ENCODE results near the gene ERGIC1.

The ERGIC1 gene

GRCh38 chr5:172925336-172925948, 91.4 kb downstream of the ERGIC1 start:
- peak in 1 of 4 experiments; percentile 35 for DNase-seq

GRCh38 chr5:172926008-172926523, 92.0 kb downstream of the ERGIC1 start:
- no peak for DNase-seq

- peak in 1 of 4 experiments; percentile 26 for DNase-seq
Observed at GRCh38 chr5:172926796-172927195, 92.7 kb downstream of the ERGIC1 start.

DNA sequence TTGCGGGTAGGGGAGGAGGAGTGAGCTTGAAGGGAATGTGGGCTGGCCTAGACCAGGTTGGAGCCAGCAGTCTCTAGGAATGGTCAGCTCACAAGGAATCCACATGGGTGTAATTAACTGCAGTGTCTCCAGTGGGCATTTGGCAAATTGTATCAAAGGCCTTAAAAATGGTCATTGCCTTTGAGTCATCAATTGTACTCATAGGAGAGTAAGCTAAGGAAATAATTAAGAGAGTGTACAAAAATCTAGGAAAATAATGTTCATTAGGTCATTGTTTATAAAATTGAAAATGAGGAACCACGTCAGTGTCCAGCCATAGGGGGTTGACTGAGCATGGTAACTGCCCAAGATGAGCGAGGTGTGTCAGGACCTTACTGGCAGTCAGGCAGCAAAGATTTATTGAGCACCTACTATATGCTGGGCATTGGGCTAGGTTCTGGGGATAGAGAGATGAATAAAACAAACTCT, 95.4 kb downstream of the ERGIC1 start:
- no peak for DNase-seq

- no peak for DNase-seq
Observed at GRCh38 chr5:172931001-172931536, 97.0 kb downstream of the ERGIC1 start.

DNA sequence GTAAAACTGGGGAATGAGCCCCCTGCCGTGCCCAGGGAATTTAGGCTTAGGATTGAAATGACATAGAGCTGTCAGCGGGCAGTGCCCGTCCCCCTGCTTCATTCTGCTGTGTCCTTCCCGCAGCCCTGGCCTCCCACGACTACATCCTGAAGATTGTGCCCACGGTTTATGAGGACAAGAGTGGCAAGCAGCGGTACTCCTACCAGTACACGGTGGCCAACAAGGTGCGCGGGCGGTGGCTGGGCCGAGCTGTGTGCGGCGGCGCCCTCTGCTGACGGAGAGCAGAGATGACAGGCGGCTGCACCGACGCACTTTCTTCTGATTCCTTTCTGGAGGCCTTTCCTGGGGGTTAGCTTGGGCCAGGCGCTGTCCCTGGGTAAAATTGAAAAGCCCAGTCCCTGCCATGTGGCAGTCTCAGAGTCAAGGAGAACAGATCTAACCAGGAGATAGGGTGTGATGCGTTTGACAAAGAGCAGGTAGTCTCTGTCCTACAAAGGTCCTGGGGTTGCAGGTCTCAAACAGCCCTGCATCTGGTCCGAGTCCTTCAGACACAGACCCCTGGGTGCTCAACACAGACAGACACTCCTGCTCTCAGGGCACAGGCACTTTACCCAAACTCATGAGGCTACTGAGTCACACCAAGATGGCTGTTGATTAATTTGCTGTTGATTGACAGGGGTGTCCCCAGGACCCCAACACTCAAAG, 98.4 kb downstream of the ERGIC1 start:
- peak; percentile 77 to 88 (median 83) for DNase-seq

- no peak for DNase-seq
Observed at GRCh38 chr5:172933238-172933637, 99.2 kb downstream of the ERGIC1 start.

DNA sequence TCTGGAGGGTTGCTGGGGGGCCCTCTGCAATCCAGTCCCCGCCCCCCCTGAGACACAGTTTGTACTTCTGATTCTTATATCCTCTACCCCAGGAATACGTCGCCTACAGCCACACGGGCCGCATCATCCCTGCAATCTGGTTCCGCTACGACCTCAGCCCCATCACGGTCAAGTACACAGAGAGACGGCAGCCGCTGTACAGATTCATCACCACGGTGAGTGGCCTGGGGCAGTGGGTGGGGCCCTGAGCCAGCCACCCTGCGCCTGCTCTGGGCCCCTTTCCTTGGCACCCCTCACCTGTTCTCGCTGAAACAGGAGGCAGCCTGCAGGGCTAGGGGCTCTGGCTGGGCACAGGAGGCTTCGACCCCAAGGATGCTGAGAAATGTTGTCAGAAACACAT, 101.0 kb downstream of the ERGIC1 start:
- DNase-seq = no peak

DNA sequence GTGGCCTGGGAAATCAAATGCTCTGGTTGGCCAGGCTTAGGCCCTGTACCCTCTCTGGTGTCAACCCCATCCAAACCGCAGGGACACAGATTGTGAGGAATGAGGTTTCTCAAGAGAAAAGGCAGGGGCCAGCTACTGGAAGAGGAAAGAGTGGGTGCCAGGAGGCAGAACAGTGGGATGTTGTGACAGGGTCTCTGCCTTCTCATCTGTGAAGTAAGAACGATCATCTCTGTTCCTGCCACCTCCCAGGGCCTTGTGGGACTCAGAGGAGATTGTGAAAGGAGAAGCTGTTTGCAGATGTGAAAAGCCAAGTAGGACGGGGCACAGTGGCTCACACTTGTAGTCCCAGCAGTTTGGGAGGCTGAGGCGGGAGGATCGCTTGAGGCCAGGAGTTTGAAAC, 102.3 kb downstream of the ERGIC1 start:
- peak in 2 of 4 experiments; percentile 41 to 56 for DNase-seq

DNA sequence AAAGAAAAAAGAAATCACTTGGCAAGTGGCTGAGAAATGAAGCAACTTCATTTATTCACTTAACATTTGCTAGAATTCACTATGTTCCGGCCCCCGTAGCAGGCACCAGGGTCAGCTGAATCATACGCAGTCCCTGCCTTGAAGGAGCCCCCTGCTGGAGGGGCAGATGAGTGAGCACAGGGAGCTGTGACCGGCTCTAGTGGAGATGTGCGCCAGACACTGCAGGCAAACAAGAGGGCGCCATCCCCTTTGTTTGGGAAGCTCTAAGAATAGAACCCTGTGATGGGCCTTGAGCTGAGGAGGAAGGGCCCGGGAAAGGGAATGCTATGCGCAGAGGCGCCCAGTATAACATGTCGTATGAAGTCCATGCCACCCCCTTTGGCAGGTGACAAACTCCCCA, 105.0 kb downstream of the ERGIC1 start:
- DNase-seq = peak; percentile 21 to 55 (median 42)

- no peak for DNase-seq
Observed at GRCh38 chr5:172939611-172940267, 105.7 kb downstream of the ERGIC1 start.

DNA sequence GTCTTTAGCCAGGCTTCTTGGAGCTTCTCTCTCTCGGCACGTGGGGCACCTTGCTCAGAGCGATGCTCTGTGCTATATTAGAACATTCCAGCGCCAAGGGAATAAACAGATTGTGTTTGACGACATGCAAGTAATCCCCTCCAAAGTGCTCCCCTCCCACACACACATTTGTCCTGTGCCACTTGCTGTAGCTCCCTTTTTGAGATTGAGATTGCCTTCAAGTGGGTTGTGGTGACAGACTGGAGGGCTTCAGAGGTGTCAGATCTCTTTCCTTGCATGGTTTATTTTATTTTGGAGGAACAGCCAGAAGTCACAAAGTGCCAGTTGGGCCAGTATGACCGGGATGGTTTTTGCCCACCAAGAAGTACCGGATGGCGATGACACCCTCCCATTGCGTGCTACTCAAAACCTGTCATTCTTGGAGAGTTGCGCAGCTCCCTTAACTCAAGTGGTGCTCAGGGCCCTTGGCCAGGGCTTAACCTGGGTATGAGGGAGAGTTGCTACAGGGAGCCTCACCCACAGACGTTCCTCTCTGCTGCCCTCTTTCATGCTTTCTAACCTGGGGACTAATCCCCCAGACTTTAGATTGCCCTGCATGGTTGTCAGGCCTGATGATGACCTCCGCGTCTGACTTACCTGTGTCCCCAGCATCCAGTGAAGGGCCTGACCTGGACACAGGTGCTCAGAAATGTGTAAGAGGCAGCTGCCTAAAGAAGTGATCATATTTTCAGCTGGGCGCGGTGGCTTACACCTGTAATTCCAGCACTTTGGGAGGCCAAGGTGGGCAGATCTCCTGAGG, 106.4 kb downstream of the ERGIC1 start:
- DNase-seq = no peak

DNA sequence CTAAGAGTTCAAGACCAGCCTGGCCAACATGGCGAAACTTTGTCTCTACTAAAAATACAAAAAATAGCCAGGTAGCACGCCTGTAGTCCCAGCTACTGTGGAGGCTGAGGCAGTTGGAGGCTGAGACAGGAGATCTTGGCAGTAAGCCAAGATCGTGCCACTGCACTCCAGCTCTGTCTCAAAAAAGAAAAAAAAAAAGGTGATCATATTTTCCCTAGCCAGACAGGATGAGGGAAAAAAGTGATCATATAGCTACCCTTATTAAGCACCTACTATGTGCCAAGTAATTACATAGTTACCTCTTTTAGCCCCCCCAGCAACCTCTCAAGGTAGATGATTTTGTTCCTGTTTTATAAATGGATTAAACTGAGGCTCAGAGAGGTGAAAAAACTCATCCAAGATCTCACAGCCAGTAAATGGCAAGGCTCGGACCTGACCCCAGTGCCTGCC, 107.0 kb downstream of the ERGIC1 start:
- no peak for DNase-seq

- no peak for DNase-seq
Observed at GRCh38 chr5:172942556-172942955, 108.5 kb downstream of the ERGIC1 start.

- DNase-seq = peak; percentile 57 to 77 (median 70)
Observed at GRCh38 chr5:172943283-172943841, 109.3 kb downstream of the ERGIC1 start.

DNA sequence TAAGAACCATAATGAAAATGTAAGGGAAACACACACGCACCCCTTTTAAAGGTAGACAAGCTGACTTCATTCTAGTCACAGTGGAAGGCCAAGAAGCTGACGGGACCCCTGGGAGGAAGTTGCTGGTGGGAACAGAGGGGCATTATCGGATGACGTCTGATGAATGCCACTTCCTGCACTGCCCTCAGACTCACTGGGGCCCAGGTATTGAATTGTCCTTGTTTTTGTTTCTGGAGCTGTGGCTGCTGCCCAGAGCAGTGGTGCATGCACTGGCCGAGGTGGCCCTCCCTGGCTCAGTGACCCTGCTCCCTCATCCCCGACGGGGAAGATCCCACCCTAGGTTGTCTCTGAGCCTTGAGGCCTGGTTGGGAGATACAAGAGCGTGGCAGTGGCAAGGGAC, 109.9 kb downstream of the ERGIC1 start:
- DNase-seq = no peak

GRCh38 chr5:172944741-172945140, 110.7 kb downstream of the ERGIC1 start:
- no peak for DNase-seq

DNA sequence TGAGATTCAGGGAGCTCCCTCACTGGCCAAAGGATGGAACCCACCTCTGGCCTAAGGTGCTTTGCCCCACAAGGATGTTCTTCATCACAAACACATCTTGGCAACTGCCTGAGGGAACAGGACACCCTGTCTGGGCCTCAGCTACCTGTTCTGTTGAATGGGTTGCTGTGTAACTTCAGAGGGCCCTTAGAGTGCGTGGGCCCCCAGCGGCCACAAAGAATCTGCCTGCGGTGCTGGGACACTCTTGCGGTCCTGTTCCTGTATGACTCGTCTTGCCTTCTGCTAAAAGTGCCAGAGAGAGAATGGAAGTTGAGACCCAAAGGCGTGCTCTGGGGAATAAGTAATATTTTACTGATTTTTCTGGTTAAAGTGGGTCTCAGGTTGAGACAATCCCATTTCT, 111.1 kb downstream of the ERGIC1 start:
- no peak for DNase-seq

DNA sequence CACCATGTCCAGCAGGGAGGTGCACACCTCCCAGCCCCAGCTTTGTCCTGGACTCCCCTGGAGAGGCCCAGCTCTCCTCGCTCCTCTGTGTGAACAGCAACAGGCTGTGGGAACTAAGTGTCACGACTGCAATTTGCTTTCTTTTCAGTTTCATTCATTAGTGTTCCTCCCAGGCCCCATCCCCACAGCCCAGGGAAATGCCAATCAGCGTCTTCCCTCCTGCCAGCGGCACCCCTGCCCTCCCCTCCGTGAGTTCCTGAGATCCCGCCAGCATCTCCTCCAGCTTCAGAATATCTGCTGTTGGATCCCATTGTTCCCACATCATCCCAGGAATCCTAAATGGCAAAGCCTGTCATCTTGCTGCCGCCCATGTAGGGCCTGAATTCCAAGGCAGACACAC, 112.1 kb downstream of the ERGIC1 start:
- no peak for DNase-seq

DNA sequence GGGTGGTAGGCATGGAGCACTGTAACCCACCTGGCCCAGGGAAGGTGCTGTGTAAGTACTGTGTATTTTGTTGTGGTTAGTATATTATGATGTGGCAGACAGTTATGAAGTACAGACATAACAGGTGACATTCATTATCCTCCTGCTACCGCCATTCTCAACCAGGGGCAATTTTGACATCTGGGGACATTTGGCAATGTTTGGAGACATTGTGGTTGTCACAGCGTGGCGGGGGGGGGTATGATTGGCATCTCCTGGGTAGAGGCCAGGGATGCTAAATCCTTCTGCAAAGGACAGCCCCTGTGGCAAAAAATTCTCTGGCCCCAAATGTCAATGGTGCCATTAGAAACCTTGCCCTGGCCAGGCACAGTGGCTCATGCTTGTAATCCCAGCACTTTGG, 115.4 kb downstream of the ERGIC1 start:
- no peak for DNase-seq

DNA sequence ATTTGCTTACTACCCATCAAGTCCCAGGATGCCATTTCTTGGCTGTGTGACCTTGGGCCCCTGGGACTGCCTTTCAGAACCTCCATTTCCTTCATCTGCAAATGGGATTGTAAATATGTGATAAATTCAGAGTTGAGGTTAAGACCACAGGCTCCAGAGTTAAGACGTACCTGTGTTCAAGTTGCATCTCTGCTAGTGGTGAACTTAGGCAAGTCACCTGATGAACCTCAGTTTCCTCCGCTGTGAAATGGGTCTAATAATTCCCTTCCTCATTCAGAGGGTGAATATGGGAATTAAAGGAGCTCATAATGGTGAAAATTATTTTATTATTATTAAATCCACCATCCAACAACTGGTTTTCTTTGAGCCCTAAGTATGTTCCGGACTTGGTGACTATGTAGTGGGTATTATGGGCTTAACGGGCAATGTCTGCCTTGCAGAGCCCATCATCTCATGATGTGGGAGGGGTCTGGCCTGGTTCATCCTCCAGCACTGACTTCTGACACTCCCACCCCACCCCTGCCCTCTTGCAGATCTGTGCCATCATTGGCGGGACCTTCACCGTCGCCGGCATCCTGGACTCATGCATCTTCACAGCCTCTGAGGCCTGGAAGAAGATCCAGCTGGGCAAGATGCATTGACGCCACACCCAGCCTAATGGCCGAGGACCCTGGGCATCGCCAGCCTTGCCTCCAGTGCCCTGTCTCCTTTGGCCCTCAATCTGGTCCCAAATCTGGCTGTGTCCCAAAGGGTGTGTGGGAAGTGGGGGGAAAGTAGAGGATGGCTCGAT, 116.3 kb downstream of the ERGIC1 start:
- no peak for DNase-seq
